Thyroid gland (tissue), 4 donors: ENCODE data around the gene ALKBH3. TPM values are rescaled to one million over a fixed set of nuclear protein-coding genes. Genes with fewer than 3 reads are reported as not detected.

ENCODE experiments used
- DNase-seq, 2 donors: peaks; one replicate each; pipeline ENCODE4 v3.0.0-alpha.2; 2019
- H3K27ac ChIP-seq, 3 donors: fragments of 200-600 bp; sonication (generic); 1 replicate in 2 of 3; 2 replicates in 1 of 3; pipeline ENCODE4 v1.5.1; 2016 to 2019; ENCODE audit warnings: mild to moderate bottlenecking in 1 of 3, moderate library complexity in 1 of 3
- H3K27me3 ChIP-seq: fragments of 200-600 bp; sonication (generic); one replicate; pipeline ENCODE4 v1.5.1; 2019
- H3K36me3 ChIP-seq, 2 donors: fragments of 200-600 bp; sonication (generic); one replicate each; pipeline ENCODE4 v1.5.1; 2016 to 2019
- H3K4me1 ChIP-seq, 2 donors: fragments of 200-600 bp; sonication (generic); one replicate each; pipeline ENCODE4 v1.5.1; 2017 to 2019
- H3K4me3 ChIP-seq, 3 donors: fragments of 200-600 bp; sonication (generic); replicated peaks in 1 of 3; 1 replicate in 2 of 3; 2 replicates in 1 of 3; pipeline ENCODE4 v1.5.1; 2016; ENCODE audit warnings: mild to moderate bottlenecking in 1 of 3
- H3K9me3 ChIP-seq: fragments of 200-600 bp; sonication (generic); one replicate; pipeline ENCODE4 v1.5.1; 2017
- POLR2A ChIP-seq, 2 donors: fragments of 450-650 bp; IDR thresholded peaks; one replicate each; pipeline ENCODE4 v1.6.1; 2017; ENCODE audit warnings: antibody characterized with exemption in 2 of 2, mild to moderate bottlenecking in 2 of 2, moderate library complexity in 1 of 2
- WGBS, 2 donors: methylation state at CpG; one replicate each; pipeline ENCODE4 v1.1.5; 2017; 5-methylcytosine and 5-hydroxymethylcytosine counted together
- intact Hi-C: fragments of 100-400 bp; cut with DNase I; formaldehyde crosslinking; loops from one replicate; pipeline ENCODE4 v1.15.1; 2023
- total RNA-seq, 4 donors: library from RNA; depleted of rRNA; stranded (reverse); fragments of >200 nt; gene quantifications; one replicate each; pipeline ENCODE4 v1.2.3, GENCODE V29; 2016
- TF ChIP-seq, protein P1 (sequence below), 6 experiments: fragments of 200-600 bp in 3 of 6; fragments of 450-650 bp in 3 of 6; sonication (generic) in 3 of 6; IDR thresholded peaks; one replicate each; pipeline ENCODE4 v1.5.1; 2016 to 2019; ENCODE audit warnings: antibody characterized with exemption in 6 of 6, mild to moderate bottlenecking in 2 of 6, inconsistent platforms in 1 of 6, moderate library complexity in 1 of 6

Gene ALKBH3
- total RNA-seq, 4 donors from 2014 or later: 32.6 to 44.3 (median 40.4) TPM

DNA sequence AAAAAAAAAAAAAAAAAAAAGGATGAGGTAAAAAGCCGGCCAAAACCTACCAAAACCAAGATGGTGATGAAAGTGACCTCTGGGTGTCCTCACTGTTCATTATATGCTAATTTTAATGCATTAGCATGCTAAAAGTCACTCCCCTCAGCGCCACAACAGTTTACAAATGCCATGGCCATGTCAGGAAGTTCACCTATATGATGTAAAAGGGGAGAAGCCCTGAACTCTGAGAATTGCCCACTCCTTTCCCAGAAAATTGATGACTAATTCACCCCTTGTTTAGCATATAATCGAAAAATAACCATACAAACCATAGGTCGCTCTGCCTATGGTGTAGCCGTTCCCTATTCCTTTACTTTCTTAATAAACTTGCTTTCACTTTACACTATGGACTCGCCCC is 72.9 kb downstream of the ALKBH3 start:
- H3K36me3 ChIP-seq: no peaks in the 10 kb centered on the region
- no peak overlapping the region for H3K27ac ChIP-seq
- no peak for DNase-seq
- H3K27me3 ChIP-seq: no peaks in the 10 kb centered on the region
- no peak overlapping the region for H3K4me3 ChIP-seq
- H3K9me3 ChIP-seq: no peaks in the 10 kb centered on the region
- intact Hi-C loops: no loop called here
- no peaks in the 10 kb centered on the region for H3K4me1 ChIP-seq
- WGBS, 2 donors: 92 to 94% methylated on average over 6 of the region's 6 CpGs
- TF ChIP-seq, protein P1, sequence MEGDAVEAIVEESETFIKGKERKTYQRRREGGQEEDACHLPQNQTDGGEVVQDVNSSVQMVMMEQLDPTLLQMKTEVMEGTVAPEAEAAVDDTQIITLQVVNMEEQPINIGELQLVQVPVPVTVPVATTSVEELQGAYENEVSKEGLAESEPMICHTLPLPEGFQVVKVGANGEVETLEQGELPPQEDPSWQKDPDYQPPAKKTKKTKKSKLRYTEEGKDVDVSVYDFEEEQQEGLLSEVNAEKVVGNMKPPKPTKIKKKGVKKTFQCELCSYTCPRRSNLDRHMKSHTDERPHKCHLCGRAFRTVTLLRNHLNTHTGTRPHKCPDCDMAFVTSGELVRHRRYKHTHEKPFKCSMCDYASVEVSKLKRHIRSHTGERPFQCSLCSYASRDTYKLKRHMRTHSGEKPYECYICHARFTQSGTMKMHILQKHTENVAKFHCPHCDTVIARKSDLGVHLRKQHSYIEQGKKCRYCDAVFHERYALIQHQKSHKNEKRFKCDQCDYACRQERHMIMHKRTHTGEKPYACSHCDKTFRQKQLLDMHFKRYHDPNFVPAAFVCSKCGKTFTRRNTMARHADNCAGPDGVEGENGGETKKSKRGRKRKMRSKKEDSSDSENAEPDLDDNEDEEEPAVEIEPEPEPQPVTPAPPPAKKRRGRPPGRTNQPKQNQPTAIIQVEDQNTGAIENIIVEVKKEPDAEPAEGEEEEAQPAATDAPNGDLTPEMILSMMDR (IDR thresholded peaks at IDR 0.05): no peak
- no peak for TF ChIP-seq POLR2A (IDR thresholded peaks at IDR 0.05)

DNA sequence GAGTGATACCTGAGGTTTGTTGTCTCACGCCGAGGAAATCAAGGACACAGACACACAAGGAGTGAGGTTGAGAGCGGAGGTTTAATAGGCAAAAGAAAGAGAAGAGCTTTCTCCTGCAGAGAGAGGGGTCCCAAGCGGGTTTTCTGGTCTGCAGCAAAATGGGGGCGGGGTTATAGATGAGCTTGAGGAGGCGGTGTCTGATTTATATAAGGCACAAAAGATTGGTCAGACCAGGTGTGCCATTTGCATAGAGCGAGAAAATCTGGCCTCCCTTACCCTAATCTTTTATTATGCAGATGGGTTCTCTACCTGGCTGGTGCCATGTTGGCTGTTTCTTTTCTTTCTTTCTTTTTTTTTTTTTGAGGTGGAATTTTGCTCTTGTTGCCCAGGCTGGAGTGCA is 73.6 kb downstream of the ALKBH3 start:
- H3K36me3 ChIP-seq: no peaks in the 10 kb centered on the region

DNA sequence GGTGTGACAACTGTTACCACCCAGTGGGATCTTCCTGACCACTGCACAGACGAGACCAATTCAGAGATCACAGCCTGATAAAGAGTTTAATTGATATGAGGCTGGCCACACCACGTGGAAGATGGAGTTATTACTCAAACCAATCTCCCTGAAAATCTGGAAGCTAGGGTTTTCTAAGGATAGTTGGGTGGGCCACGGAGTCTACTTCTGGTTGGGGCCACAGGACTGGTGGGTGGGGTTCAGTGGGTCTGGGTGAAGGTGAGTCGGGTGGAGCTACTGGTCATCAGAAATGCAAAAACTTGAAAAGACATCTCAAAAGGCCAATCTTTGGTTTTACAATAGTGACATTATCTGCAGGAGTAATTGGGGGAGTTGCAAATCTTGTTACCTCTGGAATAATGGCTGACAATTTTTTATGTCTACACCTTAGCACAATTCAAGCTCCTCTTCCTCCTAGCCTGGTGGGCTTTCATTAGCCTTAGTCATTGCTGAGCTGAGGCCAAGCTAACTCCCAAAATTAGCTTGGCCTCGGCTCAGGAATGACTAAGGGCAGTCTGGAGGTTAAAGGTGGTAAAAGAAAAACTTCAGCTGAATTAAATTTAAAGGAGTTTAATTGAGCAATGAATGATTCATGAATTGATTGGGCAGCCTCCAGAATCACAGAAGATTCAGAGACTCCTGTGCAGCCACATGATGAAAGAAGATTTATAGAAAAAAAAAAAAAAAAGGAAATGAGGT is 74.9 kb downstream of the ALKBH3 start:
- intact Hi-C loops: no loop called here
- no peak overlapping the region for H3K4me3 ChIP-seq
- no peak overlapping the region for H3K27ac ChIP-seq
- H3K27me3 ChIP-seq: no peaks in the 10 kb centered on the region
- no peaks in the 10 kb centered on the region for H3K9me3 ChIP-seq
- WGBS, 2 donors: 79 to 81% methylated on average over 5 of the region's 5 CpGs
- no peak for TF ChIP-seq POLR2A (IDR thresholded peaks at IDR 0.05)
- TF ChIP-seq, protein P1 (IDR thresholded peaks at IDR 0.05): no peak
- no peaks in the 10 kb centered on the region for H3K4me1 ChIP-seq
- no peaks in the 10 kb centered on the region for H3K36me3 ChIP-seq
- DNase-seq: no peak

More for the DNA sequence above, 73.6 kb downstream of the ALKBH3 start:
- 90 to 91% methylated on average over 7 of the region's 7 CpGs for WGBS, 2 donors
- intact Hi-C loops: no loop called here
- Histone ChIP-seq H3K27ac (no peak overlapping the region), H3K9me3 (no peaks in the 10 kb centered on the region), H3K4me3 (no peak overlapping the region), H3K4me1 (no peaks in the 10 kb centered on the region), H3K27me3 (no peaks in the 10 kb centered on the region)
- no peak for DNase-seq
- TF ChIP-seq, protein P1 (IDR thresholded peaks at IDR 0.05): no peak
- TF ChIP-seq POLR2A (IDR thresholded peaks at IDR 0.05): no peak

DNA sequence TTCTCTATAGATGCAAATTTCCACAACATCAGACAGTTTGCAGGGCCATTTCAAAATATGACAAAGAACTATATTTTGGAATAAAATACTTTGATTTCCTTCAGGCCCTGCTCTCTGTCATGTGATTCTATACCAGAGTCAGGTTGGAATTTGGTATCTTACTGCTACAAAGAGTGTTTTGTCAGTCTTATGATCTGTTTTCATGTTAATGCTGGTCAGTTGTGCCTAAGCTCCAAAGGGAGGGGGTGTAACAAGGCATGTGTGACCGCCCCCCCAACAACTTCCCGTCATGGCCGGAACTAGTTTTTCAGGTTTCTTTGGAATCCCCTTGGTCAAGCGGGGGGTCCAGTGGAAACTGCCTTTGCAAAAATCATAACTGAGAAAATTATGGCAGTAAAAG is 76.9 kb downstream of the ALKBH3 start:
- DNase-seq: no peak
- 44 to 64% methylated on average over 4 of the region's 4 CpGs for WGBS, 2 donors
- H3K9me3 ChIP-seq: no peaks in the 10 kb centered on the region
- no peaks in the 10 kb centered on the region for H3K4me1 ChIP-seq
- H3K4me3 ChIP-seq: no peak overlapping the region
- H3K36me3 ChIP-seq: no peaks in the 10 kb centered on the region
- no peaks in the 10 kb centered on the region for H3K27me3 ChIP-seq
- intact Hi-C loops: no loop called here
- no peak overlapping the region for H3K27ac ChIP-seq
- TF ChIP-seq, protein P1 (IDR thresholded peaks at IDR 0.05): no peak
- no peak for TF ChIP-seq POLR2A (IDR thresholded peaks at IDR 0.05)

DNA sequence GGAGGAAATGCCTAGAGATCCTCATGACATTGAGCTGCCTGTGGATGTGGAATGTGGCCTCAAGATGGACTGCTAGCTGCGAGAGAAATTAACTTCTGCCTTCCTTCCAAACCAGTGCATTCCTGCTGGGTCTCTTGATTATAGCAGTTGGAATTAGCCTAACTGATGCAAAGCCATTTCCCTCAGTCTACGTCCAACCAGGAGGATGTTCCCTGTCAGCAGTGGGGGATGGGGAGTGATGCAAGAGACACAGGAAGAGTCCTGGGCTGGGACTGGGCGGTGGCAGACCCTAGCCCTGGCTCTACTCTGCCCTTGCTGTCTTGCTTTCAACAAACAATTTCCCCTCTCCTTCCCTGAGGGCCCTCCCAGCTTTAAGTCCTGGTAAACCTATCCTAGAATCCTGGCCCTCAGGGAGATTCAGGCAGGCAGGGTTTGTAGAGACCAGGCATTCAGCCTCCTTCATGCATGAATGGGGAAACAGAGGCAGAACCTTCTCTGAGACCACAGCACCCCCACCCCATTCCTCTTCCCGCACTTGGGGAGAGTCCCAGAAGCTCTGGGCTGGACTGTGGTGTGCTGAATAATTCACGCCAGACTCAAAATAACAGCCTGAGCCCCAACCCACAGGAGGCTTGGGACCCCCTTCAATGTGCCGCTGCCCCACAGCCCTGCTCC is 78.8 kb downstream of the ALKBH3 start:
- DNase-seq: no peak
- H3K36me3 ChIP-seq: no peaks in the 10 kb centered on the region
- no peaks in the 10 kb centered on the region for H3K27me3 ChIP-seq
- H3K4me3 ChIP-seq: no peak overlapping the region
- no peaks in the 10 kb centered on the region for H3K4me1 ChIP-seq
- H3K27ac ChIP-seq: no peak overlapping the region
- H3K9me3 ChIP-seq: no peaks in the 10 kb centered on the region
- intact Hi-C loops: no loop called here
- WGBS, 2 donors: 81 to 88% methylated on average over 5 to 6 of the region's 6 CpGs
- TF ChIP-seq POLR2A (IDR thresholded peaks at IDR 0.05): no peak
- TF ChIP-seq, protein P1 (IDR thresholded peaks at IDR 0.05): no peak
